IPS DF 6.9 (cell line): ENCODE results near the gene TACR2.

Experiments used
- DNase-seq: peaks from one replicate; pipeline ENCODE4 v3.0.0-alpha.2; 2013; ENCODE audit warnings: low read depth, low spot score
- H3K27ac ChIP-seq: one replicate; pipeline ENCODE4 v1.5.1; 2013; ENCODE audit warnings: low read length, control low read depth
- H3K27me3 ChIP-seq: 2 replicates; pipeline ENCODE4 v1.6.1; 2013; ENCODE audit warnings: mild to moderate bottlenecking, low read length; ENCODE audit not compliant: control insufficient read depth, insufficient read depth
- H3K36me3 ChIP-seq: 2 replicates; pipeline ENCODE4 v1.6.1; 2013; ENCODE audit warnings: low read length; ENCODE audit not compliant: control insufficient read depth, insufficient read depth
- H3K4me1 ChIP-seq: 2 replicates; pipeline ENCODE4 v1.6.1; 2013; ENCODE audit warnings: low read length; ENCODE audit not compliant: control insufficient read depth, insufficient read depth
- H3K4me3 ChIP-seq: 2 replicates; pipeline ENCODE4 v1.5.1; 2013; ENCODE audit warnings: mild to moderate bottlenecking, low read length
- H3K9me3 ChIP-seq: 2 replicates; pipeline ENCODE4 v1.6.1; 2013; ENCODE audit warnings: low read length, inconsistent platforms; ENCODE audit not compliant: control insufficient read depth, insufficient read depth
- WGBS: extraction: QIAGEN DNeasy Blood & Tissue Kit; methylation state at CpG from one replicate; pipeline ENCODE4 v1.1.7; 2013; ENCODE audit warnings: mixed read lengths, missing lambda C conversion rate; ENCODE audit not compliant: insufficient read length, insufficient coverage; 5-methylcytosine and 5-hydroxymethylcytosine counted together

TACR2 gene

DNA sequence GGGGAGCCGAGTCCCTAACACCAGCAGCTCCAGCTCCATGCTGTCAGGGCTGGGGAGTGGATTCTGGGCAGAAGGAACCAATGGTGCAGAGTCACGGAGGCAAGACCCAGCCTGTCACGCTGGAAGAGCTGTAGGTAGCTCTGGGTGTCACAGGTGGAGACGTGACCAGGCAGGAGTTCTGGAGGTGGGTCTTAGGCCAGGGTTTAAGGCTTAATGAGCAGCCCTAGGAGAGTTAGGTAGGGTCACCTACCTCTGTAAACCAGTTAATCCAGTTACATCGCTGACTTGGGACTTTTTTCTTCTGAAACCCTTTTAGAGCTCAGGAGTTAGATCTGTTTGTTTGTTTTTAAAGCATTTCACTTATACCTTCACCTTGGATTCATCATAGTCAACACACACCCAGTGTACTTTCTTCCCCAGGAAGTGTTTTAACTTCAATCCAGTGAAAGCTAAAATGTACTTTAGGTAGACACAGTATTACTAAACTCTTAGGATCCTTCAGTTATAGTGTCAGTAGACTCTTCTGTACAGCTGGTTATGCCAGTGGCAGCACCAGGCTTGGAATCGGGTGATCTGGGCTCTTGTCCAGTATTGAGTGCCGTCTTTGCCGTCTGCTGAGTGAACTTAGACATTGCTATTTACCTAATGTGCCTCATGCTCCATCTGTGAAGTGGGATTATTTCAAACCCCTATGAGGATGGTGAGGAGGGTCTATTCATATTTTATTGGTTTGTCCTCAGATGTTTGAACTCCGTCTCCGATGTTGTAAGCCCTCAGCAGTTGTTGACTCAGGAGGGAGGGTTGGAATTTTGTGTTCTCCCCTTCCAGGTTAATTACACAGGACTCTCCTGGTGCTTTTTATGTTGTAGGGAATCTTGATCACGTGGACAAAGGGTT, 31.0 kb downstream of the TACR2 start:
- no CpG with 5 or more reads among the region's 11 CpGs for WGBS
- H3K36me3 ChIP-seq = peaks cover 37% of the 10 kb centered on the region
- no peaks in the 10 kb centered on the region for H3K9me3 ChIP-seq
- no peak overlapping the region for H3K4me3 ChIP-seq
- H3K4me1 ChIP-seq = 0 out of 2 replicates have a peak, but pooled peaks cover 2% of the 10 kb centered on the region
- no peak for DNase-seq
- H3K27me3 ChIP-seq = no peaks in the 10 kb centered on the region
- H3K27ac ChIP-seq = no peak overlapping the region

DNA sequence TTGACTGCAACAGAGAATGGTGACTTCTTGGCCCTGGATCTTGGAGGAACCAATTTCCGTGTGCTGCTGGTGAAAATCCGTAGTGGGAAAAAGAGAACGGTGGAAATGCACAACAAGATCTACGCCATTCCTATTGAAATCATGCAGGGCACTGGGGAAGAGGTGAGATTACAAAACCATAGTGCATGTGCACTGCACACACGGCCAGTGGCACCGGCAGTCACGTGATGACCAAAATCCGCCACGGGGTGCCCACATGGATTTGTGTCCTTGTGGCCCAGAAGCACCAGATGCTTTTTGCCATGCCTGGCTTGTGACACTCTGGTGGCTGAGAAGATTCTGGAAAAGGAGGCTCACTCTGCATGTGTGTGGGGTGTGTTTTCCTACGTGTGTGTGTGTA, 32.4 kb downstream of the TACR2 start:
- H3K4me3 ChIP-seq = no peak overlapping the region
- no peaks in the 10 kb centered on the region for H3K27me3 ChIP-seq
- H3K27ac ChIP-seq = no peak overlapping the region
- WGBS = no CpG with 5 or more reads among the region's 10 CpGs
- H3K36me3 ChIP-seq = peaks cover 42% of the 10 kb centered on the region
- H3K4me1 ChIP-seq = no peaks in the 10 kb centered on the region
- DNase-seq = no peak
- no peaks in the 10 kb centered on the region for H3K9me3 ChIP-seq

DNA sequence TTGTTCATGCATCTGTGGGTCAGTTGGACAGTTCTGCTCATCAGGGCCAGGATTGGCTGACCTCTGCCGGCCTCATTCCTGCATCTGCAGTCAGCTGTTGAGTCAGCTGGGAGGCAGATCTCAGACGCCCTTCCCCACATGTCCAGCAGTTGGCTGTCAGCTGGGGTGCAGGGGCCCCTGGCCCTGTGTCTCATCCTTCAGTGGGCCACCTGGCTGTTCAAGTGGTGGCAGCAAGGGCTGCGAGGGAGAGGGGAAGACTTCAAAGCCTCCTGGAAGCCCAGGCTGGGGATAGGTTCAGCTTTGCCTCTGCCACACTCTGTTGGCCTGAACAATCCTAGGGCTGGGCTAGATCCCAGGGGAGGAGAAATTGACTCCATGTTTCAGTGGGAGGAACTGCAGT, 33.2 kb downstream of the TACR2 start:
- no CpG with 5 or more reads among the region's 3 CpGs for WGBS
- no peaks in the 10 kb centered on the region for H3K27me3 ChIP-seq
- H3K27ac ChIP-seq = no peak overlapping the region
- no peaks in the 10 kb centered on the region for H3K9me3 ChIP-seq
- DNase-seq = no peak
- peaks cover 39% of the 10 kb centered on the region for H3K36me3 ChIP-seq
- no peaks in the 10 kb centered on the region for H3K4me1 ChIP-seq
- H3K4me3 ChIP-seq = no peak overlapping the region

DNA sequence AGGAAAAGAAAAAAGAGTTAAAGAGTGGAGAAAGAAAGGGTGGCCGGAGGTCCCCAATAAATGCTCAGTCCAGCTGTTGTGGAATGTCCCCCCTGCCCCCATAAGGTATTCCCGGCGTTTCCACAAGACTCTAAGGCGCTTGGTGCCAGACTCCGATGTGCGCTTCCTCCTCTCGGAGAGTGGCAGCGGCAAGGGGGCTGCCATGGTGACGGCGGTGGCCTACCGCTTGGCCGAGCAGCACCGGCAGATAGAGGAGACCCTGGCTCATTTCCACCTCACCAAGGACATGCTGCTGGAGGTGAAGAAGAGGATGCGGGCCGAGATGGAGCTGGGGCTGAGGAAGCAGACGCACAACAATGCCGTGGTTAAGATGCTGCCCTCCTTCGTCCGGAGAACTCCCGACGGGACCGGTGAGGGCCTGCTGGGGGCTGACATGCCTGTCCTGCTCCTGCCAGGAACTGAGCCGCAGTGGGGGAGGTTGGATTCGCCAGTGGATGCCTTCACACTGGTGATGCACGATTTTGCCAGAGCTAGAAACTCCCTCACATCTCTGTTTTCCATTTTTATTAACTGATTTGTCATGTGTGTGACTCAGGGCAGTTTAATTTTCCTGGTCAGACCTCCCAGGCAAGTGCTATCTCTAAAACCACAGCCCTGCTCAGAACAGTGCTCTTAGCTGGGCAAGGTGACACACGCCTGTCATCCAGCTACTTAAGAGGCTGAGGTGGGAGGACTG, 34.2 kb downstream of the TACR2 start:
- WGBS = no CpG with 5 or more reads among the region's 26 CpGs
- H3K27me3 ChIP-seq = no peaks in the 10 kb centered on the region
- peaks cover 41% of the 10 kb centered on the region for H3K36me3 ChIP-seq
- no peaks in the 10 kb centered on the region for H3K9me3 ChIP-seq
- no peaks in the 10 kb centered on the region for H3K4me1 ChIP-seq
- no peak for DNase-seq
- no peak overlapping the region for H3K27ac ChIP-seq
- no peak overlapping the region for H3K4me3 ChIP-seq

DNA sequence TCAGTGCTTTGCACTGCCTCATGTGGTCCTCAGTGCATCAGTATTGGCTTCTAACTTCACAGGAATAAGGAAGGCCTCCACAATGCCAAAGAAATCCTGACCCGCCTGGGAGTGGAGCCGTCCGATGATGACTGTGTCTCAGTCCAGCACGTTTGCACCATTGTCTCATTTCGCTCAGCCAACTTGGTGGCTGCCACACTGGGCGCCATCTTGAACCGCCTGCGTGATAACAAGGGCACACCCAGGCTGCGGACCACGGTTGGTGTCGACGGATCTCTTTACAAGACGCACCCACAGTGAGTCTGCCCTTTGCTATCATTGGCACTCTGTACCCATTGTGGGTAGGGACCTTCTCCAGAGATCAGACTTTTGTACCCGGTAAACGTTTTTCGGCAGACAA, 36.9 kb downstream of the TACR2 start:
- no peak overlapping the region for H3K27ac ChIP-seq
- H3K4me1 ChIP-seq = peaks cover 3% of the 10 kb centered on the region
- no peaks in the 10 kb centered on the region for H3K27me3 ChIP-seq
- H3K4me3 ChIP-seq = no peak overlapping the region
- peaks cover 41% of the 10 kb centered on the region for H3K36me3 ChIP-seq
- H3K9me3 ChIP-seq = no peaks in the 10 kb centered on the region
- no peak for DNase-seq
- WGBS = no CpG with 5 or more reads among the region's 16 CpGs

GRCh38 chr10:69377933-69378332, 38.8 kb downstream of the TACR2 start:
- DNase-seq = no peak
- no peaks in the 10 kb centered on the region for H3K27me3 ChIP-seq
- no peak overlapping the region for H3K4me3 ChIP-seq
- H3K9me3 ChIP-seq = no peaks in the 10 kb centered on the region
- H3K36me3 ChIP-seq = peaks cover 23% of the 10 kb centered on the region
- no CpG with 5 or more reads among the region's 3 CpGs for WGBS
- H3K4me1 ChIP-seq = peaks cover 3% of the 10 kb centered on the region
- H3K27ac ChIP-seq = no peak overlapping the region

DNA sequence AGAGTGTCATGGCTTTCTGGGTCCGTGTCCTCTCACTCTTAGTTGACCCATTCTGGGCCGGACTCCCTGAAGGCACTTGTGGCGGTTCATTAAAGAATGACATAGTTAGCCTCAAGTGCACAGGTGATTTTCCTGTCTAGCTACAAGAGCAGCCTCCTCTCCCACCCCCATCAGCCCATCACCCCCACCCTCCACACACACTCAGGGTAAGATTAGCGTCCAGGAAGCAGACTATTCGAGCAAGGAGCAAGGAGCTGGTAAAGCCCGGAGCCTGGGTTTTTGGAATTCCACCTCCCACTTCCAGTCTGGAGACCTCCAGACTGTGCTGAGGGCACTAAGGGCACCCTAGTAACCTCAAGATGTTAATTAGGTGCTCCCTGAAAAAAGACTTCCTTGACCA, 39.5 kb downstream of the TACR2 start:
- no CpG with 5 or more reads among the region's 6 CpGs for WGBS
- H3K4me1 ChIP-seq = peaks cover 3% of the 10 kb centered on the region

GRCh38 chr10:69376662-69377061, 40.1 kb downstream of the TACR2 start:
- no peak for DNase-seq
- H3K9me3 ChIP-seq = no peaks in the 10 kb centered on the region
- no peak overlapping the region for H3K27ac ChIP-seq
- H3K4me3 ChIP-seq = no peak overlapping the region
- WGBS = no CpG with 5 or more reads among the region's 11 CpGs
- peaks cover 3% of the 10 kb centered on the region for H3K4me1 ChIP-seq
- peaks cover 15% of the 10 kb centered on the region for H3K36me3 ChIP-seq
- H3K27me3 ChIP-seq = no peaks in the 10 kb centered on the region

More for the DNA sequence above, 39.5 kb downstream of the TACR2 start:
- Histone ChIP-seq H3K9me3 (no peaks in the 10 kb centered on the region), H3K4me3 (no peak overlapping the region), H3K36me3 (peaks cover 15% of the 10 kb centered on the region), H3K27me3 (no peaks in the 10 kb centered on the region), H3K27ac (no peak overlapping the region)
- DNase-seq = no peak

DNA sequence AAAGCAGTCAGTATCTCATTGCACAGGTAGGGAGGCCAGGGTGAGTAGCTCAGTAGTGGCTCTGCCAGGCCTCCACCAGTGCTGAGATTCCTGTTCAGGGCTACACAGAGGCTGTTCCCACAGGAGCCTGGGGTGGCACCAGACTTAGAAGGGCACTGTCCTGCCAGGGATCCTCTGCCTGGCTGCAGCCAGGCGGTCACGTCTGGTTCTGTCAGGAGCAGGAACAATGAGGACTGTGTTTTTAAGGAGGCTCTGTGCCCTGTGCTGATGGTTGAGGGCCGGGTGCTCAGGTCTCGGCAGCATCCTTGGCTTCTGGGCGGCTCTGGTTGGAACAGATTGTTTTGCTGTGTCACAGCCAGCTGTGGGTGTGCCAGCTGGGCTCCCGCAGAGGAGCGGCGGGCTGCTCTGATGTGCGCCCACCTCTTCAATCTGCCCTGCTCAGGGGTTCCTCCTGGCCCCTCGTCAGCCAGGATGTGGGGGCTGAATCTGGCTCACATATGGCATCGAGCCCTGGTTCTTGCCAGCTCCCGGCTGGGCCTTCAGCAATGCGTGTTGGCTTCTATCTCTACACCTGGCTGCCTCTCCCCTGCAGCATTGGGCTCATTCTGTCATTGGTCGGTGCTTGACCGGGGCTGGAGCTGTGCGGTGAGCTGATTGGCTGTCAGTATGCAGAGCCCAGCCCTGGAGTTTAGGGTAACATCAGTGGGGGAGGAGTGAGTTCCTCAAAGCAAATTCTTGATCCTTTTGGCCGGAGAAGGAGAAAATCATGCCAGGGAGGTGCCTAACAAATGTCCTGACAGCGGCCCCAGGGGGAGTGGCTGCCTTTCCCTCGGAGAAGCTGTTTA, 41.2 kb downstream of the TACR2 start:
- H3K9me3 ChIP-seq = no peaks in the 10 kb centered on the region
- peaks cover 15% of the 10 kb centered on the region for H3K36me3 ChIP-seq
- no peak overlapping the region for H3K27ac ChIP-seq
- no CpG with 5 or more reads among the region's 19 CpGs for WGBS
- peaks cover 3% of the 10 kb centered on the region for H3K4me1 ChIP-seq
- peak; percentile 74 for DNase-seq
- H3K27me3 ChIP-seq = no peaks in the 10 kb centered on the region
- no peak overlapping the region for H3K4me3 ChIP-seq

DNA sequence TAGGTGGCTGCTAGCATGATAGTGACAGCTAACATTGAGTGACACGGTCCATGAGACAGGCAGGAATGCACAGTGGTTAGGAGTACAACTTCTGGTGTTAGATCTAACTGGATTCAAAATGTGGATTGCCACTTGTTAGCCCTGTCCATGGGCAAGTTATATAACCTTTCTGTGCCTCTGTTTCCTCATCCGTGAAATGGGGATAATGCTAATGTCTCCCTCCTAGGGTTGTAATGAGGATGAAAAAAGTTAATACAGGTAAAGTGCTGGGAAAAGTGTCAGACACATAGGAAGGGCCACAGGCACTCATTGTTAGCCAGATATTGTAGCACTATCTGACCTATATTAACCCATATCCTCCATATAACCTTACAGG, 41.8 kb downstream of the TACR2 start:
- WGBS = no CpG with 5 or more reads among the region's 2 CpGs
- Histone ChIP-seq H3K27me3 (no peaks in the 10 kb centered on the region), H3K27ac (no peak overlapping the region), H3K4me1 (peaks cover 3% of the 10 kb centered on the region), H3K36me3 (peaks cover 16% of the 10 kb centered on the region), H3K4me3 (no peak overlapping the region), H3K9me3 (no peaks in the 10 kb centered on the region)
- no peak for DNase-seq
